ENCODE measurements around the gene LZTS2.

The LZTS2 gene

DNA sequence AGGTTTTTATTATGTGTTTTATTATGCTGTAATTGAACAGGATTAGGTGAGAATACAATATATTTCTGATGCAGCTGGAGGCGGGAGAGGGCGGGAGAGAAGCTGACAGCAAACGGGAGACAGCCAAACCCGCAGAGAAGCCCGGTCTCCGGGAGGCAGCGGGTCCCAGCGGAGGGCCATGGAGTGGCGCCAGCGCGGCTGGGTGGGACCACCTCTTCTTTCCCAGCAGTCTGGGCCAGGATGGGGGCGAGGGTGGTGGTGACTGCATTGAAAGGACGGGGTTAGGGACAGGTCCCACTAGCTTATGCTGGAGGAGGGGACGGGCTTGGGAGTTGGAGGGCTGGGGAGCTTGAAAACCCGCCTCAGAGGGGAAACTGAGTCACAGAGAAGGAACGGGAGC lies 47.7 kb downstream of the LZTS2 start:
- Histone ChIP-seq H3K4me1 (ENCODE audit: control insufficient read depth, insufficient read depth, low read length) (peaks cover 24% of the 10 kb centered on the region), H3K27me3 (ENCODE audit: control insufficient read depth, insufficient read depth, low read length) (peaks cover 49% of the 10 kb centered on the region)

DNA sequence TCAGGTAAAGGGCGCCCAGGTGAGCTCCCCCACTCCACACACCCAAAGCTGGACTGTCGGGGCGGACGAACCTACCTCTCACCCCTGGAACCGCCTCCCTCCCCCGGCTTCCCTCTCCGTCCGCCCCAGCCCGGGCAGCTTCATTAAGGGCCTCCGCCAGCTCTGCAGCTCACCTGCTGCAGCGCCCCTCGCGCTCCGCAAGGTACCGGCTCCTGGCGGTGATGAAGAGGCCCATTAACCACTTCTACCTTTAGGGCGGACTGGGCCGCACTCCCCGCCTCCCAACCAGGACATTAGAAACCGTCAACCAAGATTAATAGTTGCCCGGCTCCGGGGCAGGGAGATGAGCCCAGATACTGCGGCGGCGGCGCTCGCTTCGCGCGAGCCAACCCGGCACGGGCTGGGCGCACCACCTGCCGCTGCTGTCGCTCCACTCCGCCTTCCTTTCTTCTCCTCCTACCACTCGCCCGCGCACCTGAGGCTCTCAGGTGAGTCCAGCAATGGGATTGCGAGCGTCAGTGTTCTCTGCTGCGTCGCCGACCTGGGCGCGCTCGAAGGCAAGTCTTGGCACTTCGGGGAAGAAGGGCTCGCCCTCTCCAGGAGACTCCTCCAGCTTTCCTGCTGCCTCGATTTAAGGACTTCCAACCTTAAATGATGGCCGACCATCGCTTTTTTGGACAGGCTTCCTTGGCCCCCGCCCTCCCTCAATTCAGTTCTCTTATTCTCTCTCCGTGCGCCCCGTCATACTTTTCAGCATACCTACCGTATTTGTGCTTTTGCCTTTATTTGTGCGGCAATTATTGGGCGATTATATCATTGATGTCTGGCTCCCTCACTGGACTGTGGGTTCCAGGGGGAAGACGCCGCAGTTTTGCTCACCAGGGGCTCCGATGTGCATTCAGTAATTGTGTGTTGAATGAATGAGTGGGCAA lies 48.6 kb downstream of the LZTS2 start:
- peaks cover 49% of the 10 kb centered on the region for H3K27me3 ChIP-seq (ENCODE audit: control insufficient read depth, insufficient read depth, low read length)
- H3K4me3 ChIP-seq (ENCODE audit: low read length): no peak overlapping the region
- H3K4me1 ChIP-seq (ENCODE audit: control insufficient read depth, insufficient read depth, low read length): peaks cover 18% of the 10 kb centered on the region
- no peak overlapping the region for H3K9ac ChIP-seq (ENCODE audit: low read length)
- H3K36me3 ChIP-seq (ENCODE audit: control insufficient read depth, insufficient read depth, low read length): no peaks in the 10 kb centered on the region
- H3K9me3 ChIP-seq (ENCODE audit: control insufficient read depth, low read length): no peaks in the 10 kb centered on the region

More for the DNA sequence above, 47.7 kb downstream of the LZTS2 start:
- Histone ChIP-seq H3K4me3 (ENCODE audit: low read length) (no peak overlapping the region), H3K9me3 (ENCODE audit: control insufficient read depth, low read length) (no peaks in the 10 kb centered on the region), H3K36me3 (ENCODE audit: control insufficient read depth, insufficient read depth, low read length) (no peaks in the 10 kb centered on the region), H3K9ac (ENCODE audit: low read length) (no peak overlapping the region)

DNA sequence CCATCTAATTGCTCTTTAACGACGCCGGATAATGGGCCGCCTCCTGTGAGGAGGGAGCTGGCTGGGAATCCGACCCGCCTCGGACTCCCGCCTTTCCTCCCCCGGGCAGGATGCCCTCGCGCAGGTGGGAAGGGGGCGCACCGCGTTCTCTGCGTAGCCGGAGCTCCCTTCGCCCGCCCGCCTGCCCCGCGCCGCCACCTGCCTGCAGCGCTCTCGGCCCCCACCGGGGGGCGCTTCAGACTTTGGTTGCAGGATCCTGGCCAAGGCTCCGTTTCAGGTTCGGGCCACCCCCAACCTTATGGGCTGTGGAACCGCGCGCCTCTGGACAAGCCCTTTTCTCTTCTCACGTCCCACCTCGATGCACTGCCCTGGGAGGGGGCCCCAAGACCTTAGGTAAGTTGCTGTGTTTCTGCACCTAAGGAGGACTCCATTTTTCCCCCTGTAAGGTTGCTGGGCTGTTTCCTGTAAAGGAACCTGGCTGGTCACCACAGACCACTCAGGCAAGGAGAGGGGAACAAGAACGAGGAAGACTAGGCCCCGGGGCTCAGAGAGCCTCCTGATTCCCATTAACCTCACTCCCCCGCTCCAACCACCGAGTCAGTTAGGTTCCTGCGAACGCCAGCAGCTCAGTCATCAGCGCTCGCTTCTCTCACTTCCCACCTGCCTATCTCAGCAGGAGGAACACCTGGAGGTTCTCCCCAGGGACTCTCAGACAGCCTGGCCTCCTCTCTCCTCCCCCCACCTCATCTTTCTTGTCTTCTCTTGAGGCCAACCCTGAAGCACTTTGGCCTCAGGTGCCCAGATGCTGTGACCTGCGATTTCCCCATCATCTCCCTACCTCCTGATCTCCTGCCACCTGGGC lies 50.8 kb downstream of the LZTS2 start:
- no peak overlapping the region for H3K9ac ChIP-seq (ENCODE audit: low read length)
- H3K4me1 ChIP-seq (ENCODE audit: control insufficient read depth, insufficient read depth, low read length): peaks cover 17% of the 10 kb centered on the region
- peaks cover 49% of the 10 kb centered on the region for H3K27me3 ChIP-seq (ENCODE audit: control insufficient read depth, insufficient read depth, low read length)
- no peaks in the 10 kb centered on the region for H3K9me3 ChIP-seq (ENCODE audit: control insufficient read depth, low read length)
- no peaks in the 10 kb centered on the region for H3K36me3 ChIP-seq (ENCODE audit: control insufficient read depth, insufficient read depth, low read length)
- H3K4me3 ChIP-seq (ENCODE audit: low read length): no peak overlapping the region

DNA sequence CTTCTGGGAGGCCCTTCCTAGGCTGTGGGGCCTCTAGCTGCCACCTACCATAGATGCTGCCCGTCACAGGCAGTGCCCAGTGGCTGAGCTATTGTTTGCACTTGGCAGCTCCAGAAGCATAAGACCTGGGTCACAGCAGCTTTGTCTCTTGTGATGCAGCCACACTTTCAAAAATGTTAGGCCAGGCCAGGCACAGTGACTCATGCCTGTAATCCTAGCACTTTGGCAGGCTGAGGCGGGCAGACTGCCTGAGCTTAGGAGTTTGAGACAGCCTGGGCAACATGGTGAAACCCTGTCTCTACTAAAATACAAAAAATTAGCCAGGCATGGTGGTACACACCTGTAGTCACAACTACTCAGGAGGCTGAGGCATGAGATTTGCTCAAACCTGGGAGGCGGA lies 52.7 kb downstream of the LZTS2 start:
- Histone ChIP-seq H3K4me3 (ENCODE audit: low read length) (no peak overlapping the region), H3K27me3 (ENCODE audit: control insufficient read depth, insufficient read depth, low read length) (peaks cover 40% of the 10 kb centered on the region), H3K9me3 (ENCODE audit: control insufficient read depth, low read length) (no peaks in the 10 kb centered on the region), H3K9ac (ENCODE audit: low read length) (no peak overlapping the region), H3K4me1 (ENCODE audit: control insufficient read depth, insufficient read depth, low read length) (peaks cover 21% of the 10 kb centered on the region), H3K36me3 (ENCODE audit: control insufficient read depth, insufficient read depth, low read length) (no peaks in the 10 kb centered on the region)

DNA sequence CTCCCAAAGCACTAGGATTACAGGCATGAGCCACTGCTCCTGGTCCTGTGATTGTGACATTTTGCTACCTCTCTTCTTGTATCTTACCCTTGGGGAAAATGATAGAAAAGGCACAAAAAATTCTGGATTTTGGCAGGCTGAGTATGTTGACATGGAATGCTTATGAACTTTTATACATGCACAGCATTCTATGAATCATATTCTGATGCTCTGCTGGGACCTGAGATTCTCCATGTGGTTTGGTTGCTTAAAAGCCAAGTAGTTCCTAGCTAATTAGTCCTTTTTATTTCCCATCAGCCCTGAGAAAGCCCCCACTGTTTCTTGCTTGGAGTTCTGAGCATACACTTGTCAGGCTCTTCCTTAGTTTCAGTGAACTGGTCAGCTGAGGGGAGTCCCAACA lies 53.9 kb downstream of the LZTS2 start:
- Histone ChIP-seq H3K36me3 (ENCODE audit: control insufficient read depth, insufficient read depth, low read length) (no peaks in the 10 kb centered on the region), H3K4me3 (ENCODE audit: low read length) (no peak overlapping the region), H3K27me3 (ENCODE audit: control insufficient read depth, insufficient read depth, low read length) (peaks cover 28% of the 10 kb centered on the region), H3K4me1 (ENCODE audit: control insufficient read depth, insufficient read depth, low read length) (peaks cover 16% of the 10 kb centered on the region), H3K9me3 (ENCODE audit: control insufficient read depth, low read length) (no peaks in the 10 kb centered on the region), H3K9ac (ENCODE audit: low read length) (no peak overlapping the region)

DNA sequence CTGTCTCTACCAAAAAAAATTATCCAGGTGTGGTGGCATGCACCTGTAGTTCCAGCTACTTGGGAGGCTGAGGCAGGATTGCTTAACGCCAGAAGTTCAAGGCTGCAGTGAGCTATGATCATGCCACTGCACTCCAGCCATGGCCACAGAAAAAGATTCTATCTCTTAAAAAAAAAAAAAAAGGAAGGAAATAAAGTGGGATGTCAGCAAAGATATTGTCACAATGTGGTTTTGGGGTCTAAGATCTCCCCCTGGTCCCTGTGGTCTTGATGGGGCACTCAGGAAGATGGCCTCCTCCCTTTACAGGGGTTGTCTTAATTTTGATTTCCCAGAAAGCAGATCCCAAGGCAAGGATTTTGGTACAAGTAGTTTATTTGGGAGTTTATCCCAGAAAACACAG lies 54.7 kb downstream of the LZTS2 start:
- peaks cover 19% of the 10 kb centered on the region for H3K27me3 ChIP-seq (ENCODE audit: control insufficient read depth, insufficient read depth, low read length)
- H3K4me1 ChIP-seq (ENCODE audit: control insufficient read depth, insufficient read depth, low read length): peaks cover 15% of the 10 kb centered on the region
- no peak overlapping the region for H3K9ac ChIP-seq (ENCODE audit: low read length)
- no peak overlapping the region for H3K4me3 ChIP-seq (ENCODE audit: low read length)
- H3K36me3 ChIP-seq (ENCODE audit: control insufficient read depth, insufficient read depth, low read length): no peaks in the 10 kb centered on the region
- no peaks in the 10 kb centered on the region for H3K9me3 ChIP-seq (ENCODE audit: control insufficient read depth, low read length)

DNA sequence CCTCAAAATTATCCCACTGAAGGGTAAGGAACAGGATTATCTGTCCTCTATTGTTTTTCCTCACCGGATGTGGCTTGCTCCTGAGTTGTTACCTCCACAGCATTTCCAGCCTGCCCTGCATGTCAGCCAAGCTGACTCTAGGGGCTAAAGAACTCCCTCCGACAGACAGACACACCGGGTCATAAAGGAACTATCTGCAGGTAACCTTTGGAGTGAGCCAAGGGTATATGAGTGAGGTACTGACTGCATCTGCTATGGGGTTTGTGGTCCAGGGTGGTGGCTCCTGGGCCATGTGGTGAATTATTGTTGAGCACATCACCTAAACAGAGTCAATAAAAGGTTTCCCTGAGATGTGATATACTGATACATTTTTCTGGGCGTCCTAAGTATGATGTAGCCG lies 55.3 kb downstream of the LZTS2 start:
- Histone ChIP-seq H3K27me3 (ENCODE audit: control insufficient read depth, insufficient read depth, low read length) (peaks cover 14% of the 10 kb centered on the region), H3K4me1 (ENCODE audit: control insufficient read depth, insufficient read depth, low read length) (peaks cover 17% of the 10 kb centered on the region), H3K36me3 (ENCODE audit: control insufficient read depth, insufficient read depth, low read length) (no peaks in the 10 kb centered on the region), H3K9me3 (ENCODE audit: control insufficient read depth, low read length) (no peaks in the 10 kb centered on the region), H3K9ac (ENCODE audit: low read length) (no peak overlapping the region), H3K4me3 (ENCODE audit: low read length) (no peak overlapping the region)

DNA sequence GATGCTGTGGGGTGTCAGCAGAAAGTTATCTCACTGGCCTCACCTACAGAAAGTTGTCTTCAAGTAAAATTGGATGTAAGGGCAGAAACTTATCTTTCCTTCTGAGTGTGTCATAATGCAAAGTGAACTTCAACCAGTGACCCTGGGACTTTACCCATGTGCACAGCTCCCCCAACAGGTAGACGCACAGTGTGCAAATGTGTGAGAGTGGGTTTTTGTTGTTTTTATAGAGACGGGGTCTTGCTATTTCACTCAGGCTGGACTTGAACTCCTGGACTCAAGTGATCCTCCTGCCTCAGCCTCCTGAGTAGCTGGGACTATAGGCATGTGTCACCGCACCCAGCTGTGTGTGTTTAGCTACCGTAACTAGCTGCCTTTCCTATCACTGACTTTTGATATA lies 55.8 kb downstream of the LZTS2 start:
- Histone ChIP-seq H3K9ac (ENCODE audit: low read length) (no peak overlapping the region), H3K36me3 (ENCODE audit: control insufficient read depth, insufficient read depth, low read length) (no peaks in the 10 kb centered on the region), H3K27me3 (ENCODE audit: control insufficient read depth, insufficient read depth, low read length) (peaks cover 9% of the 10 kb centered on the region), H3K4me1 (ENCODE audit: control insufficient read depth, insufficient read depth, low read length) (peaks cover 19% of the 10 kb centered on the region), H3K4me3 (ENCODE audit: low read length) (no peak overlapping the region), H3K9me3 (ENCODE audit: control insufficient read depth, low read length) (no peaks in the 10 kb centered on the region)

DNA sequence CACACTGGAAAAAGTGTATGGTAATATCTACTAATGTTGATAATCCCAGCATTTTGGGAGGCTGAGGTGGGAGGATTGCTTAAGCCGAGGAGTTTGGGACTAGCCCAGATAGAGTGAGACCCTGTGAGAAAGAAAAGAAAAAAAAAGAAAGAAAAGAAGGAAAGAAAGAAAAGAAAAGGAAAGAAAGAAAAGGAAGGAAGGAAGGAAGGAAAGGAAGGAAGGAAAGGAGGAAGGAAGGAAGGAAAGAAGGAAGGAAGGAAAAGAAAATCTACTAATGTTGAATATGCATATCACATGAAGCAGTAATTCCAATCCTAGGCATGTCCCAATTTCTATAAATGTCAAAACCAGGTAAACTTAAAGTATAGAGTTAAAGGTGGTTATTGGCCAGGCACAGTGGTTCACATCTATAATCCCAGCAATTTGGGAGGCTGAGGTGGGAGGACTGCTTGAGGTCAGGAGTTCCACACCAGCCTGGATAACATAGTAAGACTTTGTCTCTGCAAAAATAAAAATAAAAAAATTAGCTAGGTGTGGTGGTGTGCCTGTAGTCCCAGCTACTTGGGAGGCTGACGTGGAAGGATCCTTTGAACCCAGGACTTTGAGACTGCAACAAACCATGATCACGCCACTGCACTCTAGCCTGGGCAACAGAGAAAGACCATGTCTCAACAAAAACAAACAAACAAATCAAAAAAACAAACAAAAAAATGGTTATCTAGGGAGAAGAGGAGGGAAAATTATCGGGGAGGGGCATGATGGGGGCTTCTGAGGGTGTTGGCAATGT lies 57.0 kb downstream of the LZTS2 start:
- no peaks in the 10 kb centered on the region for H3K27me3 ChIP-seq (ENCODE audit: control insufficient read depth, insufficient read depth, low read length)
- H3K9ac ChIP-seq (ENCODE audit: low read length): no peak overlapping the region
- H3K36me3 ChIP-seq (ENCODE audit: control insufficient read depth, insufficient read depth, low read length): no peaks in the 10 kb centered on the region
- H3K4me3 ChIP-seq (ENCODE audit: low read length): no peak overlapping the region
- H3K4me1 ChIP-seq (ENCODE audit: control insufficient read depth, insufficient read depth, low read length): peaks cover 17% of the 10 kb centered on the region
- no peaks in the 10 kb centered on the region for H3K9me3 ChIP-seq (ENCODE audit: control insufficient read depth, low read length)

Measured in mucosa of stomach (tissue), 1 donor.